KBM-7 (cell line): ENCODE results near the gene HAPLN2.

ENCODE experiments used
- DNase-seq: peaks from one replicate; pipeline ENCODE4 v3.0.0-alpha.2; 2015
- in situ Hi-C: fragments of 300-500 bp; cut with MboI; formaldehyde crosslinking; loops from 2 replicates; pipeline ENCODE4 v1.14.3; 2020; ENCODE audit warnings: low sequenced_read_pairs, low pct_unique_long_range_greater_than_20kb, mixed read lengths

HAPLN2 gene

GRCh38 chr1:156641761-156642264 is 22.6 kb downstream of the HAPLN2 start, which contains the start of gene BCAN:
Gene BCAN (plus strand): TSS chr1:156642117. CDS start chr1:156646055, 3,938 bp downstream.
- no peak for DNase-seq
- in situ Hi-C loops, result no loop called here

GRCh38 chr1:156642265-156643048 is 23.2 kb downstream of the HAPLN2 start:
- no peak for DNase-seq
- in situ Hi-C loops, result no loop called here

GRCh38 chr1:156643049-156643777 is 24.0 kb downstream of the HAPLN2 start:
- in situ Hi-C loops, result no loop called here
- no peak for DNase-seq

GRCh38 chr1:156643778-156644092 is 24.5 kb downstream of the HAPLN2 start:
- in situ Hi-C loops, result no loop called here
- DNase-seq, result peak; percentile 83

GRCh38 chr1:156644146-156644545 is 24.9 kb downstream of the HAPLN2 start:
- no peak for DNase-seq
- in situ Hi-C loops, result no loop called here

- in situ Hi-C loops, result no loop called here
Observed at GRCh38 chr1:156644640-156645039, 25.4 kb downstream of the HAPLN2 start.

GRCh38 chr1:156645056-156645455 is 25.8 kb downstream of the HAPLN2 start:
- in situ Hi-C loops, result no loop called here
- DNase-seq, result no peak

More at GRCh38 chr1:156644640-156645039, 25.4 kb downstream of the HAPLN2 start:
- no peak for DNase-seq

GRCh38 chr1:156645666-156646065 is 26.5 kb downstream of the HAPLN2 start:
- in situ Hi-C loops, result no loop called here
- DNase-seq, result no peak

- DNase-seq, result no peak
- in situ Hi-C loops, result no loop called here
Observed at GRCh38 chr1:156646738-156647211, 27.6 kb downstream of the HAPLN2 start.

- in situ Hi-C loops, result no loop called here
- DNase-seq, result no peak
Observed at GRCh38 chr1:156647351-156647750, 28.1 kb downstream of the HAPLN2 start.

- in situ Hi-C loops, result no loop called here
- no peak for DNase-seq
Observed at GRCh38 chr1:156648496-156648895, 29.3 kb downstream of the HAPLN2 start.

GRCh38 chr1:156648951-156649350 is 29.7 kb downstream of the HAPLN2 start:
- in situ Hi-C loops, result no loop called here

GRCh38 chr1:156652131-156652991 is 33.1 kb downstream of the HAPLN2 start:
- in situ Hi-C loops, result no loop called here

More at GRCh38 chr1:156648951-156649350, 29.7 kb downstream of the HAPLN2 start:
- no peak for DNase-seq

GRCh38 chr1:156652992-156653355 is 33.8 kb downstream of the HAPLN2 start:
- DNase-seq, result no peak
- in situ Hi-C loops, result no loop called here

More at GRCh38 chr1:156652131-156652991, 33.1 kb downstream of the HAPLN2 start:
- DNase-seq, result peak; percentile 72

GRCh38 chr1:156654700-156655099 is 35.5 kb downstream of the HAPLN2 start:
- in situ Hi-C loops, result no loop called here
- DNase-seq, result no peak

- DNase-seq, result no peak
- in situ Hi-C loops, result no loop called here
Observed at GRCh38 chr1:156655151-156655903, 36.1 kb downstream of the HAPLN2 start.

GRCh38 chr1:156655904-156656516 is 36.8 kb downstream of the HAPLN2 start:
- in situ Hi-C loops, result no loop called here
- DNase-seq, result no peak
